ENCODE measurements around the gene ZNF836.

Gene ZNF836

DNA sequence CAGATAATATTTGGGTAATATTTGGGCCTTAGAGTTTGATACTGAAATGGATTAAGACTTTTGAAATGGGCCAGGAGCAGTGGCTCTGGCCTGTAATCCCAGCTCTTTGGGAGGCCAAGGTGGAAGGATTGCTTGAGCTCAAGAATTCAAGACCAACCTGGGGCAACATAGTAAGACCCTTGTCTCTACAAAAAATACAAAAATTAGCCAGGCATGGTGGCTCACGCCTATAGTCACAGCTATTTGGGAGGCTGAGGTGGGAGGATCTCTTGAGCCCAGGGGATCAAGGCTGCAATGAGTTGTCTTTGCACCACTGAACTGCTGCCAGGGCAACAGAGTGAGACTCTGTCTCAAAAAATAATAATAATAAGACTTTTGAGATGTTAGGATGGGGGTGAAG lies 926 bp upstream of the ZNF836 start:
- TF ChIP-seq, protein P1, sequence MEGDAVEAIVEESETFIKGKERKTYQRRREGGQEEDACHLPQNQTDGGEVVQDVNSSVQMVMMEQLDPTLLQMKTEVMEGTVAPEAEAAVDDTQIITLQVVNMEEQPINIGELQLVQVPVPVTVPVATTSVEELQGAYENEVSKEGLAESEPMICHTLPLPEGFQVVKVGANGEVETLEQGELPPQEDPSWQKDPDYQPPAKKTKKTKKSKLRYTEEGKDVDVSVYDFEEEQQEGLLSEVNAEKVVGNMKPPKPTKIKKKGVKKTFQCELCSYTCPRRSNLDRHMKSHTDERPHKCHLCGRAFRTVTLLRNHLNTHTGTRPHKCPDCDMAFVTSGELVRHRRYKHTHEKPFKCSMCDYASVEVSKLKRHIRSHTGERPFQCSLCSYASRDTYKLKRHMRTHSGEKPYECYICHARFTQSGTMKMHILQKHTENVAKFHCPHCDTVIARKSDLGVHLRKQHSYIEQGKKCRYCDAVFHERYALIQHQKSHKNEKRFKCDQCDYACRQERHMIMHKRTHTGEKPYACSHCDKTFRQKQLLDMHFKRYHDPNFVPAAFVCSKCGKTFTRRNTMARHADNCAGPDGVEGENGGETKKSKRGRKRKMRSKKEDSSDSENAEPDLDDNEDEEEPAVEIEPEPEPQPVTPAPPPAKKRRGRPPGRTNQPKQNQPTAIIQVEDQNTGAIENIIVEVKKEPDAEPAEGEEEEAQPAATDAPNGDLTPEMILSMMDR (IDR thresholded peaks at IDR 0.05) = no peak

DNA sequence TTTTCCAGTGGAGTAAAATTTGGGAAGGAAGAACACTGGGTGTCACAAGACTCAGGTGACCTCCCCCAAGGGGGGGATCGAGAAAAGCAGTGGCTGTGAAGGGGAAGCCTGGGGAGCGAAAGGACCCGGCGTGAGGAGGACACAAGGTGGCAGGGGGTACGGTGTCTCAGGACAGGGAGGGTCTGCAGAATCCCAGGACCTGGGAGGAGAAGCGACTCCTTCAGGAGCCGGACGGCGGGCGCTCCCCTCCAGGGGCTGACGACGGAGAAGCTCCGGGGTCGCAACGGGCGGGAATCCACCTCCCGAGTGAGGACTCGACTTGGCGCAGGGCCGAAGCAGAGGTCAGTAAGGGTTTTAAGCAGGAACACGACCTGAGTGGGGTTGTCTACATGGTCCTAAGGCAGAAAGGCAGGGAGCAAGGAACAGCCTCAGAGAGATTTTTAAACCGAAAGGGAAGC lies 529 bp downstream of the ZNF836 start:
- TF ChIP-seq, protein P1 (IDR thresholded peaks at IDR 0.05) = no peak

DNA sequence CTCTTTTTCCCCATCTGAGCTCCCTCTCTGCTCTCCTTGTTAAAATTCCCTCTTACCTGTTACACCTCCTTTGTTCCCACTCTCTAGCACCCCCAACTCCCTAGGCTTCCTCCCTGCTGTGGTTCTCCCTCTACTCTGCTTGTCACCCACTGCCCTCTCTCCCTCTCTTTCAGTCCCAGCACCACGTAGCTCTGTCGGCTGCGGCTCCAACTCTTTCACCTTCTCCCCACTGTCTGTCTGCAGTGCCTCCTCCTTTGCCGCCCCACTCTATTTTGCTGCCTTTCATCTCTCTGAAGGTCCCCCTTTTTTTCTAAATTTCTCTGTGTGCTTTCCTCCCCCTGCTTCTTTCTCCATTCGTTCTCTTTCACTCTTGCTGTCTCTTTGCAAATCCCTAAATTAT lies 1.1 kb downstream of the ZNF836 start:
- TF ChIP-seq, protein P1 (IDR thresholded peaks at IDR 0.05) = no peak

DNA sequence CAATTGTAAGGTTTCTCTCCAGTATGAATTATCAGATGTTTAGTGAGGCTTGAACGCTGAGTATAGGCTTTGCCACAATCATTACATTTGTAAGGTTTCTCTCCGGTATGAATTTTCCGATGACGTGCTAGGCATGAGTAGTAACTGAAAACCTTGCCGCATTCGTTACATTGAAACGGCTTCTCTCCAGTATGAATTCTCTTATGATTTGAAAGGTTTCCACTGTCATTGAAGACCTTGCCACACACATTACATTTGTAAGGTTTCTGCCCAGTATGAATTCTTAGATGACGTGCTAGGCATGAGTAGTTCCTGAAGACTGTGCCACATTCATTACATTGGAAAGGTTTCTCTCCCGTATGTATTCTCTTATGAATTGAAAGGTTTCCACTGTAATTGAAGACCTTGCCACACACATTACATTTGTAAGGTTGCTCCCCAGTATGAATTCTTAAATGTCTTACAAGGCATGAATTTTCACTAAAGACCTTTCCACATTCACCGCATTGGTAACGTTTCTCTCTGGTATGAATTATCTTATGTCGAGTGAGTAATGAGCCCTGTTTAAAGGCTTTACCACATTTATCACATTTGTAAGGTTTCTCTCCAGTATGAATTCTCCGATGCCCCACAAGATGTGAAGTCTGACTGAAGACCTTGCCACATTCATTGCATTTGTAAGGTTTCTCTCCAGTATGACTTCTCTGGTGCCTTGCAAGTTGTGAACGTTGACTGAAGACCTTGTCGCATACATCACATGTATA lies 15.6 kb downstream of the ZNF836 start:
- TF ChIP-seq, protein P1 (IDR thresholded peaks at IDR 0.05) = no peak

DNA sequence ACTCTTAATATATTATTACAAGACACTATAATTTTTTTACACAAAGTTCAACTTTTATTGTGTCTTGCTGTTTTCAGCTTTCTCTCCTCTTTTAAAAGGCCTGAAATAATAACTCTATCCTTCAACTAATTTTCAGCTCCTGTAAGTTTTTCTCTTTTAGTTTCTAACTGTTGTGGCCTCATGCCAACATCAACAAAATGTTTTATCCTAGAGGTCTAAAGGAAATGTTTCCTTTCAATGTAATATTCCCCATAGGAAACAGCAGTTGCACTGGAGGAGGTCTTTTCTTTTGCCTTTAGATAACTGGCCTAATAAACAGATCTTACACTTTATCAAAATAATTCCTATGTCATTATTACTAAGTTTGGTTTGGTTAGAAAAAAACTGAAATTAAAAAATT lies 23.2 kb downstream of the ZNF836 start:
- TF ChIP-seq, protein P1 (IDR thresholded peaks at IDR 0.05) = no peak

DNA sequence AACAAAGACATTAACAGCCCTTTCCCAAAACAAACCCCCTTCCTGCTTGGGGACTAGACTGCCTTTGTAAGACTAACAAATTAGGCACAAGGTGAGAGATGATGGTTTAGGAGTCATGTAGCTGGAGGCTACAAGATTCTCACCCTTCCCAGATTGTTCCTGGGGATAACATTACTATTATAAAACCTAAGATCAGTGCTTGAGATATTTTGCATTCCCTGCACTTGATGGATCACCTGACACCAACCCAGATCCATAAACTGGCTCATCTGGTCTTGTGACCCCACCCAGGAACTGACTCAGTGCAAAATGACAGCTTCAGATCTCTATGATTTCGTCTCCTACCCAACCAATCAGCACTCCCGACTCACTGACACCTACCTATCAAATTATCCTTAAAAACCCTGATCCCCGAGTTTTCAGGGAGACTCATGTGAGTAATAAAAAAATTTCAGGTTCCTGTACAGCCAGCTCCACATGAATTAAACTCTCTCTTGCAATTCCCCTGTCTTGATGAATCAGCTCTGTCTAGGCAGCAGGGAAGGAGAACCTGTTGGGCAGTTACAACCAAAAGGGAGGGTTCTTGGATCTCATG lies 29.3 kb downstream of the ZNF836 start:
- TF ChIP-seq, protein P1 (IDR thresholded peaks at IDR 0.05) = no peak

DNA sequence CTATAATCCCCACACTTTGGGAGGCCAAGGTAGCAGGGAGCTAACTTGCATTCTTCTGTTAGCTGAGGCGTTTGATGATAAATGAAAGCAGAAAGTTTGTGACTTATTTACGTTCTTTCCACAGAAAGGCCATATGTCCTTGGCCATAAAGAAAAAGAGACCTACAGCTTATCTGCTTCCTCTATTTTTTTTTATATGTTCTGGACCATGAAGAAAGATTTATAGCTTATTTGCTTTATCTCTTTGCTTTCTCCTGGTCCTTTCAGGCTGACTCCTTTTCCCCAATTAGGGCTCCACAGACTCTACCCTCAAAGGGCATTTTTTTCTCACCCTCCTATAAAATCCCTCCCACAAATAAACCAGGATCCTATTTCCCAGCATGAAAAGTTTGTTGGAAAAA lies 30.2 kb downstream of the ZNF836 start:
- TF ChIP-seq, protein P1 (IDR thresholded peaks at IDR 0.05) = no peak

Measured in LNCAP (cell line).